Transverse colon (tissue), 4 donors: ENCODE measurements around the gene GTF2F2.

Experiments used
- CTCF ChIP-seq, 5 experiments: fragments of 200-600 bp in 3 of 5; fragments of 450-650 bp in 2 of 5; sonication (generic) in 3 of 5; IDR thresholded peaks; 1 replicate in 2 of 5; 2 replicates in 3 of 5; pipeline ENCODE4 v1.5.1; 2016 to 2017; ENCODE audit warnings: antibody characterized with exemption in 5 of 5, inconsistent platforms in 3 of 5, mild to moderate bottlenecking in 2 of 5, moderate library complexity in 1 of 5
- POLR2A ChIP-seq: fragments of 450-650 bp; IDR thresholded peaks from one replicate; pipeline ENCODE4 v1.6.1; 2016; ENCODE audit warnings: antibody characterized with exemption, mild to moderate bottlenecking, moderate library complexity
- POLR2AphosphoS5 ChIP-seq, 3 donors: sonication (generic); formaldehyde crosslinking; IDR thresholded peaks; one replicate each; pipeline ENCODE4 v1.6.1; 2016; ENCODE audit warnings: antibody characterized with exemption in 3 of 3

GRCh38 chr13:45078003-45078402 is 42.3 kb upstream of the GTF2F2 start:
- no peak for TF ChIP-seq POLR2A
- no peak for TF ChIP-seq CTCF (IDR thresholded peaks at IDR 0.05)
- no peak for TF ChIP-seq POLR2AphosphoS5 (IDR thresholded peaks at IDR 0.05)
